Panc1 (cell line): Measurements from ENCODE around the gene LCE6A.

ENCODE experiments used
- POLR2AphosphoS5 ChIP-seq: IDR thresholded peaks from 2 replicates; pipeline ENCODE4 v1.6.1; 2012; ENCODE audit warnings: mild to moderate bottlenecking, low read depth, low read length, moderate library complexity
- TF ChIP-seq, protein P1 (sequence below), 2 experiments: IDR thresholded peaks; 2 replicates each; pipeline ENCODE4 v1.6.1; 2011 to 2012; ENCODE audit warnings: low read depth in 2 of 2, control low read depth in 1 of 2, low read length in 1 of 2, mild to moderate bottlenecking in 1 of 2, moderate library complexity in 1 of 2; ENCODE audit not compliant: insufficient read depth in 1 of 2
- TF ChIP-seq, protein P2 (sequence below): fragments of 450-650 bp; IDR thresholded peaks from 2 replicates; pipeline ENCODE4 v1.5.1; 2017; ENCODE audit warnings: mild to moderate bottlenecking

DNA sequence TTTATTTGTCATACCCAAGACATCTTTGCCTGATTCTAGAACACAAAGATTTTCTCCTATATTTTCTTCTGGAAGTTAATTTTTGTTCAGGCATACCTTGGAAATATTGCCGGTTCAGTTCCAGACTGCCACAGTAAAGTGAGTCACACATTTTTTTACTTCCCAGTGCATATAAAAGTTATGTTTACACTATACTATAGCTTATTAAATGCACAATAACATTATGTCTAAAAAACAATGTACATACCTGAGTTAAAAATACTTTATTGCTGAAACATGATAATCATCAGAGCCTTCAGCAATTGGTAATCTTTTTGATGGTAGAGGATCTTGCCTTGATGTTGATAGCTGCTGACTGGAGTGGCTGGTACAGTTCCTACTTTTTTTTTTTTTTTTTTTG is 45.5 kb downstream of the LCE6A start:
- TF ChIP-seq, protein P1, sequence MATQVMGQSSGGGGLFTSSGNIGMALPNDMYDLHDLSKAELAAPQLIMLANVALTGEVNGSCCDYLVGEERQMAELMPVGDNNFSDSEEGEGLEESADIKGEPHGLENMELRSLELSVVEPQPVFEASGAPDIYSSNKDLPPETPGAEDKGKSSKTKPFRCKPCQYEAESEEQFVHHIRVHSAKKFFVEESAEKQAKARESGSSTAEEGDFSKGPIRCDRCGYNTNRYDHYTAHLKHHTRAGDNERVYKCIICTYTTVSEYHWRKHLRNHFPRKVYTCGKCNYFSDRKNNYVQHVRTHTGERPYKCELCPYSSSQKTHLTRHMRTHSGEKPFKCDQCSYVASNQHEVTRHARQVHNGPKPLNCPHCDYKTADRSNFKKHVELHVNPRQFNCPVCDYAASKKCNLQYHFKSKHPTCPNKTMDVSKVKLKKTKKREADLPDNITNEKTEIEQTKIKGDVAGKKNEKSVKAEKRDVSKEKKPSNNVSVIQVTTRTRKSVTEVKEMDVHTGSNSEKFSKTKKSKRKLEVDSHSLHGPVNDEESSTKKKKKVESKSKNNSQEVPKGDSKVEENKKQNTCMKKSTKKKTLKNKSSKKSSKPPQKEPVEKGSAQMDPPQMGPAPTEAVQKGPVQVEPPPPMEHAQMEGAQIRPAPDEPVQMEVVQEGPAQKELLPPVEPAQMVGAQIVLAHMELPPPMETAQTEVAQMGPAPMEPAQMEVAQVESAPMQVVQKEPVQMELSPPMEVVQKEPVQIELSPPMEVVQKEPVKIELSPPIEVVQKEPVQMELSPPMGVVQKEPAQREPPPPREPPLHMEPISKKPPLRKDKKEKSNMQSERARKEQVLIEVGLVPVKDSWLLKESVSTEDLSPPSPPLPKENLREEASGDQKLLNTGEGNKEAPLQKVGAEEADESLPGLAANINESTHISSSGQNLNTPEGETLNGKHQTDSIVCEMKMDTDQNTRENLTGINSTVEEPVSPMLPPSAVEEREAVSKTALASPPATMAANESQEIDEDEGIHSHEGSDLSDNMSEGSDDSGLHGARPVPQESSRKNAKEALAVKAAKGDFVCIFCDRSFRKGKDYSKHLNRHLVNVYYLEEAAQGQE (IDR thresholded peaks at IDR 0.05; ENCODE audit: insufficient read depth in 1 of 2, low read depth in 2 of 2, low read length in 1 of 2), result no peak
- TF ChIP-seq POLR2AphosphoS5, result no peak
- TF ChIP-seq, protein P2, sequence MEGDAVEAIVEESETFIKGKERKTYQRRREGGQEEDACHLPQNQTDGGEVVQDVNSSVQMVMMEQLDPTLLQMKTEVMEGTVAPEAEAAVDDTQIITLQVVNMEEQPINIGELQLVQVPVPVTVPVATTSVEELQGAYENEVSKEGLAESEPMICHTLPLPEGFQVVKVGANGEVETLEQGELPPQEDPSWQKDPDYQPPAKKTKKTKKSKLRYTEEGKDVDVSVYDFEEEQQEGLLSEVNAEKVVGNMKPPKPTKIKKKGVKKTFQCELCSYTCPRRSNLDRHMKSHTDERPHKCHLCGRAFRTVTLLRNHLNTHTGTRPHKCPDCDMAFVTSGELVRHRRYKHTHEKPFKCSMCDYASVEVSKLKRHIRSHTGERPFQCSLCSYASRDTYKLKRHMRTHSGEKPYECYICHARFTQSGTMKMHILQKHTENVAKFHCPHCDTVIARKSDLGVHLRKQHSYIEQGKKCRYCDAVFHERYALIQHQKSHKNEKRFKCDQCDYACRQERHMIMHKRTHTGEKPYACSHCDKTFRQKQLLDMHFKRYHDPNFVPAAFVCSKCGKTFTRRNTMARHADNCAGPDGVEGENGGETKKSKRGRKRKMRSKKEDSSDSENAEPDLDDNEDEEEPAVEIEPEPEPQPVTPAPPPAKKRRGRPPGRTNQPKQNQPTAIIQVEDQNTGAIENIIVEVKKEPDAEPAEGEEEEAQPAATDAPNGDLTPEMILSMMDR, result no peak
